Islet precursor cell (in vitro differentiated cells): ENCODE data around the gene NOL4.
"Not testable (repeated sequence)": the region's sequence is repeated elsewhere in the genome, so short reads cannot be mapped to it uniquely, and the experiment has no call there.

Experiments used
- DNase-seq: peaks from one replicate; pipeline ENCODE4 v3.0.0-alpha.2; 2018

Gene NOL4

GRCh38 chr18:34224423-34225217 is at the start of gene NOL4:
NOL4 (minus strand) TSS chr18:34224913; CDS start chr18:34223253, 1,660 bp downstream.
- DNase-seq = peak; percentile 98

- not testable (repeated sequence) for DNase-seq
Observed at GRCh38 chr18:34266029-34266428, 41.3 kb upstream of the NOL4 start.

GRCh38 chr18:34261865-34262780 is 37.4 kb upstream of the NOL4 start:
- DNase-seq = no peak

GRCh38 chr18:34258176-34258575 is 33.5 kb upstream of the NOL4 start:
- no peak for DNase-seq

- no peak for DNase-seq
Observed at GRCh38 chr18:34251919-34252318, 27.2 kb upstream of the NOL4 start.

GRCh38 chr18:34248727-34249126 is 24.0 kb upstream of the NOL4 start:
- DNase-seq = no peak

GRCh38 chr18:34242739-34243138 is 18.0 kb upstream of the NOL4 start:
- no peak for DNase-seq

- not testable (repeated sequence) for DNase-seq
Observed at GRCh38 chr18:34233781-34234388, 9.2 kb upstream of the NOL4 start.

GRCh38 chr18:34225218-34225553 is 473 bp upstream of the NOL4 start:
- no peak for DNase-seq

GRCh38 chr18:34223893-34224422 is 755 bp downstream of the NOL4 start:
- no peak for DNase-seq

- DNase-seq = no peak
Observed at GRCh38 chr18:34223164-34223892, 1.4 kb downstream of the NOL4 start.

GRCh38 chr18:34222307-34223163 is 2.2 kb downstream of the NOL4 start:
- DNase-seq = peak; percentile 84

- peak; percentile 60 for DNase-seq
Observed at GRCh38 chr18:34221971-34222306, 2.8 kb downstream of the NOL4 start.

- DNase-seq = no peak
Observed at GRCh38 chr18:34220081-34220815, 4.5 kb downstream of the NOL4 start.

GRCh38 chr18:34219651-34220050 is 5.1 kb downstream of the NOL4 start:
- DNase-seq = no peak

GRCh38 chr18:34212511-34212910 is 12.2 kb downstream of the NOL4 start:
- no peak for DNase-seq

GRCh38 chr18:34207344-34207851 is 17.3 kb downstream of the NOL4 start:
- no peak for DNase-seq

- DNase-seq = no peak
Observed at GRCh38 chr18:34203866-34204265, 20.8 kb downstream of the NOL4 start.

GRCh38 chr18:34196256-34196655 is 28.5 kb downstream of the NOL4 start:
- DNase-seq = no peak

GRCh38 chr18:34194239-34194638 is 30.5 kb downstream of the NOL4 start:
- DNase-seq = no peak
